Activated CD4-positive, alpha-beta T cell treated with anti-CD3 and anti-CD28 coated beads for 36 hours (primary cell): ENCODE results near the gene RASSF8. TPM values are rescaled to one million over a fixed set of nuclear protein-coding genes. Genes with fewer than 3 reads are reported as not detected.

Experiments
- ATAC-seq: fragments of 200-7000 bp; cut with Tn5 transposase; one replicate; pipeline ENCODE4 v1.10.0; 2021; ENCODE audit warnings: mild to moderate bottlenecking, moderate library complexity
- CTCF ChIA-PET: fragments of 350-600 bp; sonication (Branson Sonifier 250); formaldehyde crosslinking; loops from one replicate; lab custom pipeline; 2021; ENCODE audit warnings: antibody characterized with exemption; lab: Charles Lee
- POLR2A ChIA-PET: fragments of 350-600 bp; sonication (Branson Sonifier 250); formaldehyde crosslinking; loops from one replicate; lab custom pipeline; 2021; ENCODE audit warnings: antibody characterized with exemption, inconsistent platforms; lab: Charles Lee
- DNase-seq: peaks from one replicate; pipeline ENCODE4 v3.0.0-alpha.2; 2020
- H3K27ac Mint-ChIP-seq: one replicate; pipeline ENCODE4 v1.8.0; 2021; ENCODE audit warnings: mixed read lengths
- H3K27me3 Mint-ChIP-seq: one replicate; pipeline ENCODE4 v1.8.0; 2021; ENCODE audit warnings: mixed read lengths
- H3K36me3 Mint-ChIP-seq: one replicate; pipeline ENCODE4 v1.8.0; 2021; ENCODE audit warnings: low read depth, mixed read lengths
- H3K4me1 Mint-ChIP-seq: one replicate; pipeline ENCODE4 v1.8.0; 2021; ENCODE audit warnings: mixed read lengths
- H3K4me3 Mint-ChIP-seq: one replicate; pipeline ENCODE4 v1.8.0; 2021; ENCODE audit warnings: mild to moderate bottlenecking, moderate library complexity, mixed read lengths
- H3K9me3 Mint-ChIP-seq: one replicate; pipeline ENCODE4 v1.8.0; 2021; ENCODE audit warnings: low read depth, mixed read lengths
- intact Hi-C, 2 experiments: fragments of 100-400 bp; cut with DNase I in 1 of 2; cut with micrococcal nuclease in 1 of 2; formaldehyde crosslinking; loops; one replicate each; pipeline versions ENCODE4 v1.14.2 to v1.15.1; 2022 to 2024; cut with DNase I, micrococcal nuclease
- total RNA-seq, 2 experiments: library from RNA; stranded (reverse); gene quantifications; one replicate each; pipeline ENCODE4 v1.2.3, GENCODE V29; 2021

The RASSF8 gene
- 1 to 10 TPM; 1.2 to 1.3 TPM for total RNA-seq

GRCh38 chr12:25958428-25959070, at the start of gene RASSF8:
TSS of gene RASSF8 (plus strand) at chr12:25958682. CDS start at chr12:26055344, 96,662 bp downstream.
- no peaks in the 10 kb centered on the region for H3K36me3 Mint-ChIP-seq
- H3K9me3 Mint-ChIP-seq = no peaks in the 10 kb centered on the region
- ATAC-seq (peak; percentile 72), DNase-seq (peak; percentile 49)
- H3K4me1 Mint-ChIP-seq = peaks cover 10% of the 10 kb centered on the region
- CTCF ChIA-PET = interaction anchor here (0.8 kb wide), 1 partner anchor 590 kb away, joined by 3 read pairs; no protein-coding TSS in a partner anchor
- peak within 1 kb of the TSS; percentile 71 for H3K4me3 Mint-ChIP-seq
- H3K27me3 Mint-ChIP-seq = peaks cover 40% of the 10 kb centered on the region
- intact Hi-C loops = loop anchor here in 1 of 2 experiments (5.0 to 10.0 kb wide), 2 partner anchors 364 to 906 kb away; a partner anchor contains a TSS
- POLR2A ChIA-PET = no interaction called here
- H3K27ac Mint-ChIP-seq = peak within 1 kb of the TSS; percentile 10

GRCh38 chr12:25914551-25914950, 43.9 kb upstream of the RASSF8 start:
- no peak for DNase-seq
- Mint-ChIP-seq H3K9me3 (peaks cover 2% of the 10 kb centered on the region), H3K27ac (no peak overlapping the region), H3K36me3 (no peaks in the 10 kb centered on the region), H3K4me3 (no peak overlapping the region), H3K4me1 (no peaks in the 10 kb centered on the region), H3K27me3 (no peaks in the 10 kb centered on the region)
- POLR2A ChIA-PET = no interaction called here
- no peak for ATAC-seq
- intact Hi-C loops = no loop called here
- CTCF ChIA-PET = no interaction called here

- Mint-ChIP-seq H3K27ac (no peak overlapping the region), H3K36me3 (no peaks in the 10 kb centered on the region), H3K27me3 (no peaks in the 10 kb centered on the region), H3K9me3 (no peaks in the 10 kb centered on the region), H3K4me3 (no peak overlapping the region), H3K4me1 (no peaks in the 10 kb centered on the region)
- intact Hi-C loops = no loop called here
- POLR2A ChIA-PET = no interaction called here
- DNase-seq = no peak
- CTCF ChIA-PET = no interaction called here
- ATAC-seq = no peak
Observed at GRCh38 chr12:25924491-25925001, 33.9 kb upstream of the RASSF8 start.

- CTCF ChIA-PET = no interaction called here
- ATAC-seq (no peak), DNase-seq (no peak)
- Mint-ChIP-seq H3K4me3 (no peak overlapping the region), H3K27me3 (no peaks in the 10 kb centered on the region), H3K36me3 (no peaks in the 10 kb centered on the region), H3K9me3 (no peaks in the 10 kb centered on the region), H3K4me1 (no peaks in the 10 kb centered on the region), H3K27ac (no peak overlapping the region)
- intact Hi-C loops = no loop called here
- POLR2A ChIA-PET = no interaction called here
Observed at GRCh38 chr12:25925064-25925463, 33.4 kb upstream of the RASSF8 start.

GRCh38 chr12:25926536-25926935, 31.9 kb upstream of the RASSF8 start:
- POLR2A ChIA-PET = no interaction called here
- Mint-ChIP-seq H3K9me3 (no peaks in the 10 kb centered on the region), H3K4me3 (no peak overlapping the region), H3K36me3 (no peaks in the 10 kb centered on the region), H3K27ac (no peak overlapping the region), H3K4me1 (no peaks in the 10 kb centered on the region), H3K27me3 (no peaks in the 10 kb centered on the region)
- intact Hi-C loops = no loop called here
- DNase-seq = no peak
- CTCF ChIA-PET = no interaction called here
- no peak for ATAC-seq

GRCh38 chr12:25929142-25929541, 29.3 kb upstream of the RASSF8 start:
- intact Hi-C loops = no loop called here
- CTCF ChIA-PET = no interaction called here

GRCh38 chr12:25932971-25933370, 25.5 kb upstream of the RASSF8 start:
- ChIA-PET POLR2A (no interaction called here), CTCF (no interaction called here)
- H3K27ac Mint-ChIP-seq = no peak overlapping the region
- ATAC-seq (no peak), DNase-seq (no peak)
- H3K4me3 Mint-ChIP-seq = no peak overlapping the region
- no peaks in the 10 kb centered on the region for H3K36me3 Mint-ChIP-seq
- H3K27me3 Mint-ChIP-seq = peaks cover 2% of the 10 kb centered on the region
- H3K4me1 Mint-ChIP-seq = no peaks in the 10 kb centered on the region
- H3K9me3 Mint-ChIP-seq = no peaks in the 10 kb centered on the region
- intact Hi-C loops = no loop called here

More at GRCh38 chr12:25929142-25929541, 29.3 kb upstream of the RASSF8 start:
- POLR2A ChIA-PET = no interaction called here
- Mint-ChIP-seq H3K27me3 (no peaks in the 10 kb centered on the region), H3K4me3 (no peak overlapping the region), H3K4me1 (no peaks in the 10 kb centered on the region), H3K9me3 (no peaks in the 10 kb centered on the region), H3K27ac (no peak overlapping the region), H3K36me3 (no peaks in the 10 kb centered on the region)
- no peak for DNase-seq
- ATAC-seq = no peak

- Mint-ChIP-seq H3K36me3 (no peaks in the 10 kb centered on the region), H3K27me3 (peaks cover 2% of the 10 kb centered on the region), H3K9me3 (no peaks in the 10 kb centered on the region), H3K4me3 (no peak overlapping the region), H3K27ac (no peak overlapping the region), H3K4me1 (no peaks in the 10 kb centered on the region)
- ChIA-PET POLR2A (no interaction called here), CTCF (interaction anchor here (0.5 kb wide), 1 partner anchor 296 kb away, joined by 3 read pairs; no protein-coding TSS in a partner anchor)
- no peak for ATAC-seq
- intact Hi-C loops = no loop called here
- DNase-seq = no peak
Observed at GRCh38 chr12:25934456-25934855, 24.0 kb upstream of the RASSF8 start.

GRCh38 chr12:25935355-25936144, 22.9 kb upstream of the RASSF8 start:
- no peaks in the 10 kb centered on the region for H3K36me3 Mint-ChIP-seq
- peaks cover 2% of the 10 kb centered on the region for H3K27me3 Mint-ChIP-seq
- ChIA-PET CTCF (no interaction called here), POLR2A (no interaction called here)
- DNase-seq (no peak), ATAC-seq (no peak)
- no peak overlapping the region for H3K27ac Mint-ChIP-seq
- H3K4me3 Mint-ChIP-seq = no peak overlapping the region
- intact Hi-C loops = no loop called here
- no peaks in the 10 kb centered on the region for H3K4me1 Mint-ChIP-seq
- H3K9me3 Mint-ChIP-seq = no peaks in the 10 kb centered on the region

- DNase-seq (no peak), ATAC-seq (no peak)
- CTCF ChIA-PET = interaction anchor here (0.6 kb wide), 1 partner anchor 1425 kb away, joined by 5 read pairs; no protein-coding TSS in a partner anchor
- H3K4me3 Mint-ChIP-seq = no peak overlapping the region
- no peaks in the 10 kb centered on the region for H3K9me3 Mint-ChIP-seq
- H3K36me3 Mint-ChIP-seq = no peaks in the 10 kb centered on the region
- H3K4me1 Mint-ChIP-seq = no peaks in the 10 kb centered on the region
- no peak overlapping the region for H3K27ac Mint-ChIP-seq
- peaks cover 2% of the 10 kb centered on the region for H3K27me3 Mint-ChIP-seq
- intact Hi-C loops = no loop called here
- POLR2A ChIA-PET = no interaction called here
Observed at GRCh38 chr12:25937096-25937495, 21.4 kb upstream of the RASSF8 start.

GRCh38 chr12:25938581-25938980, 19.9 kb upstream of the RASSF8 start:
- CTCF ChIA-PET = no interaction called here
- H3K4me3 Mint-ChIP-seq = no peak overlapping the region
- peaks cover 2% of the 10 kb centered on the region for H3K27me3 Mint-ChIP-seq
- no peaks in the 10 kb centered on the region for H3K36me3 Mint-ChIP-seq
- no peak for ATAC-seq
- H3K27ac Mint-ChIP-seq = no peak overlapping the region
- H3K4me1 Mint-ChIP-seq = no peaks in the 10 kb centered on the region
- POLR2A ChIA-PET = no interaction called here
- no peak for DNase-seq
- intact Hi-C loops = no loop called here
- no peaks in the 10 kb centered on the region for H3K9me3 Mint-ChIP-seq

GRCh38 chr12:25939606-25940005, 18.9 kb upstream of the RASSF8 start:
- DNase-seq (no peak), ATAC-seq (no peak)
- H3K4me1 Mint-ChIP-seq = no peaks in the 10 kb centered on the region
- CTCF ChIA-PET = no interaction called here
- no peaks in the 10 kb centered on the region for H3K9me3 Mint-ChIP-seq
- H3K4me3 Mint-ChIP-seq = no peak overlapping the region
- intact Hi-C loops = no loop called here
- no peak overlapping the region for H3K27ac Mint-ChIP-seq
- H3K27me3 Mint-ChIP-seq = peaks cover 2% of the 10 kb centered on the region
- no peaks in the 10 kb centered on the region for H3K36me3 Mint-ChIP-seq
- POLR2A ChIA-PET = no interaction called here
